Epithelial cell of proximal tubule (primary cell): ENCODE data around the gene TPSG1. TPM values are rescaled to one million over a fixed set of nuclear protein-coding genes. Genes with fewer than 3 reads are reported as not detected.

Experiments used
- DNase-seq: peaks from one replicate; pipeline ENCODE4 v3.0.0-alpha.2; 2011; ENCODE audit warnings: low read depth
- H3K4me3 ChIP-seq: 2 replicates; pipeline ENCODE4 v1.5.1; 2011; ENCODE audit warnings: low read depth, mild to moderate bottlenecking, low read length
- total RNA-seq: library from RNA; depleted of rRNA; stranded (reverse); fragments of >200 nt; gene quantifications from 2 replicates; pipeline ENCODE4 v1.2.3, GENCODE V29; 2015
- TF ChIP-seq, protein P1 (sequence below): conservative IDR thresholded peaks from 2 replicates; pipeline ENCODE4 v1.5.1; 2012; ENCODE audit warnings: low read depth, mild to moderate bottlenecking, low read length

The TPSG1 gene
- total RNA-seq, 1 donor from 2014 or later: not detected

DNA sequence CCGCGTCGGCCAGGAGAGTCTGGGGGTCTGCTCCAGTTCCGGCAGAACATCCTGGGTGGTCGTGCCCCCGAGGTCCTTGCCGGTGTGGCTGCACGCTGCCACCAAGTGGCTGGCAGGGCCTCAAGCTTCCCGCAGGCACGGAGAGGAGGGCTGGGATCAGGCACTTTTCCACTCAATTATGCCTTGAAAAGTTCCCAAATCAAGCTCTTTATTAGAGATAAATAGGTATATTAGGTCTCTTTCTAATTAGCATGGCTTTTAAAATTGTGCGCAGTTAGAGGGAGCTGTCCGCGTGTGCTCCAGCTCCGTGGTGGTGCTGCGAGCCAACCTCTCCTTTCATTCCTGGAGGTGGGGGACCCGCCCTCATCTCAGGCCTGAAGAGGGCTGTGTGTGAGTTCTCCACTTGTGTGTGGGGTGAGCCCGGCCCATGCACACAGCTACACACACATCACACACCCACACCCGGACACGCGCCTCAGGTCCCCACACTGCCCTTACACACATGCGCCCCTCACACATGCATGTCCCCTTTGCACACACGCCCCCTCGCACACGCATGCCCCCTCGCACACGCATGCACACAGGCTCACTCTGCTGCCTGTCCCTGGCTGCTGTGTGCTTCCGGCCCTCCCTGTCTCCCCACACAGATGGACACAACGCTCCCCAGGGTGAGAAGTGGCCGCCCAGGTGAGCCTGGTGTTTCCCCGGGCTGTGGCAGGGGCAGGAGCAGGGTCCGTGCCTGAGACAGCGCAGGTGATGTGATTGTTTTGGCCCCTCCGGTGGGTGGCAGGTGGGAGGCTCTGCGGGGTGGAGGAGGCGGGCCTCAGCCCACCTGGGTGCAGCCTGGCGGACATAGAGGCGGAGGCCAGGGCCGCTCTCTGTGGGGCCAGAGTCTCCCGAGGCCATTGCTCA, 43.4 kb downstream of the TPSG1 start:
- peak overlapping the region; percentile 21 for H3K4me3 ChIP-seq
- DNase-seq: no peak
- TF ChIP-seq, protein P1, sequence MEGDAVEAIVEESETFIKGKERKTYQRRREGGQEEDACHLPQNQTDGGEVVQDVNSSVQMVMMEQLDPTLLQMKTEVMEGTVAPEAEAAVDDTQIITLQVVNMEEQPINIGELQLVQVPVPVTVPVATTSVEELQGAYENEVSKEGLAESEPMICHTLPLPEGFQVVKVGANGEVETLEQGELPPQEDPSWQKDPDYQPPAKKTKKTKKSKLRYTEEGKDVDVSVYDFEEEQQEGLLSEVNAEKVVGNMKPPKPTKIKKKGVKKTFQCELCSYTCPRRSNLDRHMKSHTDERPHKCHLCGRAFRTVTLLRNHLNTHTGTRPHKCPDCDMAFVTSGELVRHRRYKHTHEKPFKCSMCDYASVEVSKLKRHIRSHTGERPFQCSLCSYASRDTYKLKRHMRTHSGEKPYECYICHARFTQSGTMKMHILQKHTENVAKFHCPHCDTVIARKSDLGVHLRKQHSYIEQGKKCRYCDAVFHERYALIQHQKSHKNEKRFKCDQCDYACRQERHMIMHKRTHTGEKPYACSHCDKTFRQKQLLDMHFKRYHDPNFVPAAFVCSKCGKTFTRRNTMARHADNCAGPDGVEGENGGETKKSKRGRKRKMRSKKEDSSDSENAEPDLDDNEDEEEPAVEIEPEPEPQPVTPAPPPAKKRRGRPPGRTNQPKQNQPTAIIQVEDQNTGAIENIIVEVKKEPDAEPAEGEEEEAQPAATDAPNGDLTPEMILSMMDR: peak; percentile 32

DNA sequence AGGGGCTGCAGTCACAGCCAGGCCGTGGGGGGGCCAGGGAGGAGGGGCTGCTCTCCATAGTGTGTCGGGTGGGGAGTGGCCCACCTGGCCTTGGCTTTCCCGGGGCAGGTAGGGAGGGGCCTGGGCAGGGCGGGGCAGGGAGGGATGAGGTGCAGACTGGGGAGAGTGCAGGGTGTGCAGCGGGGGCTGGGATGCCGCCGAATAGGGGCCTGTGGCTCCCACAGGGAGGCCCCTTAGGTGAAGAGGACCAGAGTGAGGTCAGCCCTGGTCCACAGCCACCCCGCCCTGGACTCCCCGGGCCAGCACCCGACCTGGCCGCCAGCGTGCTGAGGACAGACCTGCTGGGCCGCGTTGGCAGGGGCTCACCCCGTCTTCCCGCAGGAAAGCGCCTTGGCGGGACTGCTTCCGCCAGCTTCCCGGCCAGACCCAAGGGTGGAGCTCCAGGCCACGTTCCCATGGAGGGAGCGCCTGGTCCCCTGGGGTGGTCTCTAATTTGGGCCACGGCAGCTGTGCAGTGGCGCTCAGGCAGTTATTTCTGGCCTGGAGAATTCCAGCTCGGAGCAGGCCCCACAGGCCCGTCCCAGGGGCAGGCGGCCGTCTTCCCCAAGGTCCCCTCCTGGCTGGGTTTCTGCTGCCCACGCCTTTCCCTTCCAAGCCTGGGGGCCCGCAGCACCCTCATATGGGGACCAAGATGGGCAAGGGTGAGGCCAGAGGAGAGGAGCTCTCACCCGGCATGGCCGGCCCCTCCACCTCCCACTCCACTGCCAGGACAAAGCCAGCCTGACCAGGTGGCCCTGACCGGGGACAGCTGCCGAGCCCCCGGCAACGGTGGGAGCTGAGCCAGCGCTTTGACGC, 44.3 kb downstream of the TPSG1 start:
- H3K4me3 ChIP-seq: no peak overlapping the region
- TF ChIP-seq, protein P1: no peak
- no peak for DNase-seq

DNA sequence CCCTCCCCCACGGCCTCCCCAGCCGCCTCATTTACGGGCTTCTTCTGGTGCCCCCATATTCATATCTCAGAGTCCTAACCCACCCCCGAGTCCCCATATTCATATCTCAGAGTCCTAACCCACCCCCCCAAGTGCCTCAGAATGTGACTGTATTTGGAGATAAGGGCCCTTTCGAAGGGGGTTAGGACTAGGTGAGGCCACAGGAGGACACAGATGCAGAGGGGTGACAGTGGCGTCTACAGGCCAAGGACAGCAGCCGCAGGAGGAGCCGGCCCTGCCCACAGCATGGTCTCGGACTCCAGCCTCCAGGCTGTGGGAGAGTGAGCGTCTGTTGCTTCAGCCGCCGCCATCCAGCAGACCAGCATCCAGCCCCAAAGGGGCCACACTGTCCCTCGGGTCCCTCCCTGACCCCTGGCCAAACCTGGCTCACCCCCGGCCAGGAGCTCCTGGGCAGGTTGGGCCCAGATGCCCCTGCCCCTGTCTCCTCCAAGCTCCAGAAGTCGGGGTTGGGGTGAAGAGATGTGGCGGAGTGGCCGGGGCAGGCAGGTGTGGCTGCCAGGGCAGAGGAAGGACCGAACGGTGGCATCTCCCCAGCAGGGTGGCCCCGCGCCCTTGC, 46.7 kb downstream of the TPSG1 start:
- DNase-seq: no peak
- no peak overlapping the region for H3K4me3 ChIP-seq
- TF ChIP-seq, protein P1: no peak

DNA sequence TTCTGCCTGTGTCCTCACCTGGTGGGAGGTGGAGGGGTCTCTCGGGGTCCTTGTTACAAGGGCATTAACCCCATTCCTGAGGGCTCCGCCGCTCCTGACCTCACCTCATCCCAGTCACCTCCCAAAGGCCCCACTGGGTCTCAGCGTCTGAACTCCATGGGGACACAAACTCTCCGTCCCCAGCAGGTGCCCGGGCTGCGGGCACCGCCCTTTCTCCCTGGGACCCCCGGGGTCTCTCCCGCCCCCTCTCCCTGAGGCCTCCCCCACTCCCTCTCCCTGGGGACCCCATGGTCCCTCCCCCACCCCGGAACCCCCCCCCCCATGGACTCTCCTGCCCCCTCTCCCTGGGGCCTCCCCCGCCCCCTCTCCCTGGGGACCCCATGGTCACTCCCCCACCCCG, 47.3 kb downstream of the TPSG1 start:
- H3K4me3 ChIP-seq: no peak overlapping the region
- no peak for DNase-seq
- TF ChIP-seq, protein P1: no peak

DNA sequence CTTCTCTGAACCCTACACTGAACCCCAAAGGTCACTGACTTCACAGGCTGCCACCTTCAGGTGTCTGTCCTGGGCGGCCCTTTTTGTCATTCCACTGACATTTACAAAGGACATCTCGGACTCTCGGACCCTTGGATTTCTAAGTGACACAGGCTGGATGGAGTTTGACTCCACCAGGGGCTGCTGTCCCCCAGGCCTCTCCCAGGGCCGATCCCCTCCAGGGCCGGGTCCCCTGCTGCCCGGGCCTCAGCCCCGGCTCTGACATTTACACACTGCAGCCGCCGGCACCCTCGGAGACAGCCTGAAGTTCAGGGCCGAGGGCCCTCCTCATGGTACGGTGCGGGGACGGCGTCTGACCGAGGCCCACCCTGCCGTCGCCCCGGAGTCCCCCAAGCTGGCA, 48.0 kb downstream of the TPSG1 start:
- no peak for DNase-seq
- H3K4me3 ChIP-seq: no peak overlapping the region
- TF ChIP-seq, protein P1: no peak

DNA sequence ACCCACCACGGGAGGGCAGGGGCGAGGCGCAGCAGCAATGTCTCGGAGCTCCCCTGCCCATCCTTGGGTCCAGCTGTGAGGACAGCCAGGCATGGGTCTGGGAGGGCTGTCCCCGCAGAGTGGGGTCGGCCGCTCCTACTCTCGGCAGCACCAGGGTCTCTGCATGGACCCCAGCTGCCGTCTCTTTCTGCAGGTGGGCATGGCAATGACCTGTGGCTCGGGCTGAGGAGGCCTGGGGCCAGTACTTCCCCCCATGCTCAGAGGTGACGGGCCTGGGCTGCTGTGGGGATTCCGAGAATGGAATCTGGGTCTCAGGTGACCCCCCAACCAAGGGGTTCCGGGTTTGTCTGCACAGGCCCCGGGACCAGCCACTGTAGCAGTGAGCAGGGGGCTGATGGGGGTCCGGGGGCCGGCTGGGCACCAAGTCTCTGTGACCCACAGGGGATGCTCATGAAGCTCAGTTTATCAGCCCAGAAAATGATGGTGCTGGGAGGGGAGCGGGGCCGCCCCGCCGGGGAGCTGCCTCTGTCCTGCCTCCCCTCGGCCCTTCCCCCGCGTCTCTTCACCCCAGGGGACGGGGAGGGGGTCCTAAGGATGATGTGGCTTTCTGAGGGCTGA, 48.7 kb downstream of the TPSG1 start:
- TF ChIP-seq, protein P1: no peak
- H3K4me3 ChIP-seq: no peak overlapping the region
- no peak for DNase-seq
